GM18498 (cell line): ENCODE measurements around the gene TLX2.
"Not testable (repeated sequence)": the region's sequence is repeated elsewhere in the genome, so short reads cannot be mapped to it uniquely, and the experiment has no call there.

Experiments used
- ATAC-seq: cut with Tn5 transposase; IDR thresholded peaks from one replicate; pipeline ENCODE4 v1.9.1; 2021; ENCODE audit warnings: mild to moderate bottlenecking, moderate library complexity; ENCODE audit not compliant: unreplicated experiment

Gene TLX2

GRCh38 chr2:74552914-74553811 is 38.9 kb downstream of the TLX2 start:
- no peak for ATAC-seq

GRCh38 chr2:74553892-74554819 is 39.9 kb downstream of the TLX2 start, which contains the start of the genes DOK1 and LOXL3:
Gene DOK1, plus strand, starts transcription at chr2:74554720. Its CDS starts 35 bp downstream, at chr2:74554755.
Gene LOXL3, minus strand, starts transcription at chr2:74553942. Its CDS starts 1,308 bp downstream, at chr2:74552634.
- peak; percentile 61 for ATAC-seq

- ATAC-seq, result peak; percentile 50
Measured at GRCh38 chr2:74554820-74555531, 40.7 kb downstream of the TLX2 start.

- ATAC-seq, result no peak
Measured at GRCh38 chr2:74555610-74556103, 41.4 kb downstream of the TLX2 start.

GRCh38 chr2:74556159-74556558 is 41.9 kb downstream of the TLX2 start:
- no peak for ATAC-seq

GRCh38 chr2:74556831-74557370 is 42.7 kb downstream of the TLX2 start:
- no peak for ATAC-seq

GRCh38 chr2:74558284-74559230 is 44.3 kb downstream of the TLX2 start:
- ATAC-seq, result no peak

- ATAC-seq, result no peak
Measured at GRCh38 chr2:74559912-74560311, 45.7 kb downstream of the TLX2 start.

- ATAC-seq, result no peak
Measured at GRCh38 chr2:74560591-74560990, 46.3 kb downstream of the TLX2 start.

- ATAC-seq, result not testable (repeated sequence)
Measured at GRCh38 chr2:74561022-74561421, 46.8 kb downstream of the TLX2 start.

GRCh38 chr2:74562126-74562775 is 48.0 kb downstream of the TLX2 start:
- no peak for ATAC-seq

GRCh38 chr2:74564222-74564621 is 50.0 kb downstream of the TLX2 start:
- ATAC-seq, result no peak

GRCh38 chr2:74566076-74566753 is 52.0 kb downstream of the TLX2 start:
- no peak for ATAC-seq

- no peak for ATAC-seq
Measured at GRCh38 chr2:74566754-74567085, 52.5 kb downstream of the TLX2 start.
